Tibial artery (tissue), 4 donors: ENCODE data around the gene GRHL3.

Experiments used
- DNase-seq, 2 donors: peaks; one replicate each; pipeline ENCODE4 v3.0.0-alpha.2; 2019
- H3K27ac ChIP-seq, 2 donors: fragments of 200-600 bp; sonication (generic) in 1 of 2; 1 replicate in 1 of 2; 2 replicates in 1 of 2; pipeline ENCODE4 v1.5.1; 2018 to 2019; ENCODE audit warnings: mild to moderate bottlenecking in 1 of 2
- H3K27me3 ChIP-seq, 2 donors: fragments of 200-600 bp; sonication (generic) in 1 of 2; one replicate each; pipeline versions ENCODE4 v1.5.1 to v1.6.0; 2016 to 2019
- H3K36me3 ChIP-seq, 3 donors: fragments of 200-600 bp; sonication (generic) in 2 of 3; one replicate each; pipeline ENCODE4 v1.5.1; 2016 to 2019; ENCODE audit warnings: mild to moderate bottlenecking in 2 of 3
- H3K4me1 ChIP-seq, 4 donors: fragments of 200-600 bp; sonication (generic) in 2 of 4; 1 replicate in 3 of 4; 2 replicates in 1 of 4; pipeline ENCODE4 v1.5.1; 2016 to 2019
- H3K4me3 ChIP-seq, 2 donors: fragments of 200-600 bp; sonication (generic) in 1 of 2; 1 replicate in 1 of 2; 2 replicates in 1 of 2; pipeline ENCODE4 v1.5.1; 2018 to 2019; ENCODE audit warnings: mild to moderate bottlenecking in 2 of 2
- H3K9me3 ChIP-seq, 3 donors: fragments of 200-600 bp; sonication (generic) in 1 of 3; one replicate each; pipeline ENCODE4 v1.5.1; 2016 to 2019
- intact Hi-C: fragments of 100-400 bp; cut with DNase I; formaldehyde crosslinking; loops from one replicate; pipeline ENCODE4 v1.15.0; 2023; ENCODE audit warnings: low total_unique reads
- TF ChIP-seq, protein P1 (sequence below), 2 experiments: fragments of 200-600 bp in 1 of 2; fragments of 450-650 bp in 1 of 2; IDR thresholded peaks; one replicate each; pipeline ENCODE4 v1.5.1; 2017 to 2019; ENCODE audit warnings: antibody characterized with exemption in 2 of 2, mild to moderate bottlenecking in 1 of 2, moderate library complexity in 1 of 2

Gene GRHL3

DNA sequence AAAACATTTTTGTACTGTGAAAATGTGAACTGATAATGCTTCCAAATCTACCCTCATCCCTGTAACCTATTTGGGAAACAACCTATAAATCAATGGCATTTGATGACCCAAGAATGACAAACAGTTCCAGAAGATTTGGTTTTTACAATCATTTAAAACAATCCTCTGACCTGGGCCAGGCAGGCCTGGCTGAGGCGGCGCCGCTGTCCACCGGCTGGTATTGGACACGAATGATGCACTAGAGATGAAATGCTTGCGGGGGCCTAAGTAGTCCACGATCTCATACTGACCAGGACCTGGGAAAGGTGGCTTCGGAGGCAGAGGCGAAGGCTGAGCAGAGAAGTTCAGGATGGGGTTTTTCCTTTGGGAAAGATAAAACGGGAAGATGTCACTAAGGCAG, 41.5 kb downstream of the GRHL3 start:
- TF ChIP-seq, protein P1, sequence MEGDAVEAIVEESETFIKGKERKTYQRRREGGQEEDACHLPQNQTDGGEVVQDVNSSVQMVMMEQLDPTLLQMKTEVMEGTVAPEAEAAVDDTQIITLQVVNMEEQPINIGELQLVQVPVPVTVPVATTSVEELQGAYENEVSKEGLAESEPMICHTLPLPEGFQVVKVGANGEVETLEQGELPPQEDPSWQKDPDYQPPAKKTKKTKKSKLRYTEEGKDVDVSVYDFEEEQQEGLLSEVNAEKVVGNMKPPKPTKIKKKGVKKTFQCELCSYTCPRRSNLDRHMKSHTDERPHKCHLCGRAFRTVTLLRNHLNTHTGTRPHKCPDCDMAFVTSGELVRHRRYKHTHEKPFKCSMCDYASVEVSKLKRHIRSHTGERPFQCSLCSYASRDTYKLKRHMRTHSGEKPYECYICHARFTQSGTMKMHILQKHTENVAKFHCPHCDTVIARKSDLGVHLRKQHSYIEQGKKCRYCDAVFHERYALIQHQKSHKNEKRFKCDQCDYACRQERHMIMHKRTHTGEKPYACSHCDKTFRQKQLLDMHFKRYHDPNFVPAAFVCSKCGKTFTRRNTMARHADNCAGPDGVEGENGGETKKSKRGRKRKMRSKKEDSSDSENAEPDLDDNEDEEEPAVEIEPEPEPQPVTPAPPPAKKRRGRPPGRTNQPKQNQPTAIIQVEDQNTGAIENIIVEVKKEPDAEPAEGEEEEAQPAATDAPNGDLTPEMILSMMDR (IDR thresholded peaks at IDR 0.05), result no peak
- peaks cover 0 to 17% (median 0%) of the 10 kb centered on the region in 3 donors for H3K36me3 ChIP-seq
- no peaks in the 10 kb centered on the region for H3K9me3 ChIP-seq
- DNase-seq, result no peak
- intact Hi-C loops, result no loop called here
- H3K4me1 ChIP-seq, result no peaks in the 10 kb centered on the region
- no peak overlapping the region for H3K27ac ChIP-seq
- H3K4me3 ChIP-seq, result no peak overlapping the region
- H3K27me3 ChIP-seq, result no peaks in the 10 kb centered on the region

DNA sequence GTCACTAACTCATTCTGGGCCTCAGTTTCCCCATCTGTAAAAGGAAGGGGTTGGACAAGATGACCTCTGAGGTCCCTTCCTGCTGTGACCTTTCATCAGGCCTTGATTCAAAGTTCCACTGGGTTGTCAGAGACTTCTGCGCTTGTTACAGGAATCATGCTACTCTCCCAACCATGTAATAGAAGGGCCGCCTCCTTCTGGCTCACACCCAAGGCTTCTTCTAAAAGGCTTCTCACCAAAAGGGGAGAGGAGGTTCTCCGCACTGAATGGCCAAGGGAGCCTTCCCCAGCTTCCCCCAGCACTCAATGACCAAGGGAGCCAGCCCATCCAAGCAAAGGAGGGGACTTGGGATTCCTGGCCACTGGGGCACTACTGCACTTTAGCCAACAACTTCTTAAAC, 42.7 kb downstream of the GRHL3 start:
- Histone ChIP-seq H3K36me3 (peaks cover 0 to 17% (median 0%) of the 10 kb centered on the region in 3 donors), H3K4me1 (no peaks in the 10 kb centered on the region), H3K27ac (no peak overlapping the region), H3K27me3 (no peaks in the 10 kb centered on the region), H3K4me3 (no peak overlapping the region), H3K9me3 (no peaks in the 10 kb centered on the region)
- intact Hi-C loops, result no loop called here
- TF ChIP-seq, protein P1 (IDR thresholded peaks at IDR 0.05), result no peak
- DNase-seq, result no peak

GRCh38 chr1:24362396-24362795, 43.2 kb downstream of the GRHL3 start:
- H3K27me3 ChIP-seq, result no peaks in the 10 kb centered on the region
- TF ChIP-seq, protein P1 (IDR thresholded peaks at IDR 0.05), result no peak
- no peak for DNase-seq
- no peak overlapping the region for H3K27ac ChIP-seq
- no peaks in the 10 kb centered on the region for H3K4me1 ChIP-seq
- H3K36me3 ChIP-seq, result peaks cover 0 to 13% (median 0%) of the 10 kb centered on the region in 3 donors
- no peaks in the 10 kb centered on the region for H3K9me3 ChIP-seq
- H3K4me3 ChIP-seq, result no peak overlapping the region
- intact Hi-C loops, result no loop called here

- no peak overlapping the region for H3K27ac ChIP-seq
- no peaks in the 10 kb centered on the region for H3K4me1 ChIP-seq
- DNase-seq, result peak in 1 of 2 donors; percentile 42
- no peaks in the 10 kb centered on the region for H3K27me3 ChIP-seq
- TF ChIP-seq, protein P1 (IDR thresholded peaks at IDR 0.05), result no peak
- intact Hi-C loops, result no loop called here
- no peak overlapping the region for H3K4me3 ChIP-seq
- H3K9me3 ChIP-seq, result no peaks in the 10 kb centered on the region
- peaks cover 0 to 6% (median 0%) of the 10 kb centered on the region in 3 donors for H3K36me3 ChIP-seq
Measured at GRCh38 chr1:24362982-24363614, 43.9 kb downstream of the GRHL3 start.

DNA sequence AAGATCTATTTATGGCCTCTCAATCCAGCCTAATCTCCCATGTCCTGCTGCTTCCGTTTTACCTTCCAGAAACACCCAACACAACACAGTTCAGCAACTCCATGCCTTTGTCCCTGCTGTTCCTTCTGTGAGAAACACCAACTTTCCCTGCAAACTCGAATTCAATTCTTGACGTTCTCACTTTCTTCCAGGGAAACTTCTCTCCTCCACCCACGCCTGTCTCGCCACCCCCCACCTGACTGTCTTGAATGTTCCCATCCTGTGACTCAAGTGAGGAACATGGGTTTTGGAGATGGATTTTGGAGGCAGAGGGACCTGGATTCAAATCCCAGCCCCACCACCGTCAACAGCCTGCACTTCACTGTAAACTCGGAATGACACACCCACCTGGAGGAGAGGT, 44.8 kb downstream of the GRHL3 start:
- no peak for DNase-seq
- TF ChIP-seq, protein P1 (IDR thresholded peaks at IDR 0.05), result no peak
- H3K27ac ChIP-seq, result no peak overlapping the region
- H3K36me3 ChIP-seq, result peaks cover 0 to 4% (median 0%) of the 10 kb centered on the region in 3 donors
- H3K4me3 ChIP-seq, result no peak overlapping the region
- intact Hi-C loops, result no loop called here
- H3K9me3 ChIP-seq, result no peaks in the 10 kb centered on the region
- H3K27me3 ChIP-seq, result no peaks in the 10 kb centered on the region
- H3K4me1 ChIP-seq, result peaks cover 0 to 4% (median 0%) of the 10 kb centered on the region in 4 donors

DNA sequence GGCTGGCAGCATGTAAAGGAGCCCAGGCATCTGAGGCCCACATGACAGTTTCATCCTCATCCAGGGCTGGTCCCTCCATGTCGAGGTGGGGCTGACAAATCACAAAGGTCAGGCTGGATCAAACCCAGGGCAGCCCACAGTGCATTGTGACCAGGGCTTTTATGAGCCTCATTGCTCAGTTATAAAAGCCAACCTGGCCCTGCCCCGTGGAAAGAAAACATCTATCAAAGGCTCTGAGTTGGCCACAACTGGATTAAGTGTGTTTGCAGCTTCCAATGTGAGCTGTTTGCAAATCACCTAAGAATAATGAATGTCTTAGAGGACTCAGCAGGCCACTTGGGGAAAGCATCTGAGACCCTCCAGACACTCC, 45.4 kb downstream of the GRHL3 start:
- no peak for DNase-seq
- H3K36me3 ChIP-seq, result no peaks in the 10 kb centered on the region
- intact Hi-C loops, result no loop called here
- no peaks in the 10 kb centered on the region for H3K9me3 ChIP-seq
- TF ChIP-seq, protein P1 (IDR thresholded peaks at IDR 0.05), result no peak
- no peak overlapping the region for H3K4me3 ChIP-seq
- H3K27me3 ChIP-seq, result no peaks in the 10 kb centered on the region
- H3K27ac ChIP-seq, result no peak overlapping the region
- peaks cover 0 to 8% (median 0%) of the 10 kb centered on the region in 4 donors for H3K4me1 ChIP-seq
